Skeletal muscle satellite cell (primary cell): ENCODE measurements around the gene TIE1.
A peak's percentile ranks its signal among the peaks of the same experiment; 100 is the strongest.

Source experiments
- H3K27me3 ChIP-seq: 2 replicates; pipeline ENCODE4 v1.7.0; 2013; ENCODE audit warnings: low read length; ENCODE audit not compliant: control insufficient read depth, insufficient read depth
- H3K36me3 ChIP-seq: 2 replicates; pipeline ENCODE4 v1.7.0; 2013; ENCODE audit warnings: mild to moderate bottlenecking, control low read depth, low read length; ENCODE audit not compliant: insufficient read depth
- H3K4me1 ChIP-seq: 2 replicates; pipeline ENCODE4 v1.7.0; 2013; ENCODE audit warnings: low read length; ENCODE audit not compliant: control insufficient read depth, insufficient read depth
- H3K4me2 ChIP-seq: 2 replicates; pipeline ENCODE4 v1.7.0; 2013; ENCODE audit warnings: mild to moderate bottlenecking, low read length
- H3K4me3 ChIP-seq: 2 replicates; pipeline ENCODE4 v1.7.0; 2013; ENCODE audit warnings: low read length
- H3K9ac ChIP-seq: 2 replicates; pipeline ENCODE4 v1.7.0; 2013; ENCODE audit warnings: mild to moderate bottlenecking, low read depth, low read length, moderate library complexity
- H3K9me3 ChIP-seq: replicated peaks from 2 replicates; pipeline ENCODE4 v1.7.0; 2013; ENCODE audit warnings: mild to moderate bottlenecking, control low read depth, low read length

TIE1 gene

DNA sequence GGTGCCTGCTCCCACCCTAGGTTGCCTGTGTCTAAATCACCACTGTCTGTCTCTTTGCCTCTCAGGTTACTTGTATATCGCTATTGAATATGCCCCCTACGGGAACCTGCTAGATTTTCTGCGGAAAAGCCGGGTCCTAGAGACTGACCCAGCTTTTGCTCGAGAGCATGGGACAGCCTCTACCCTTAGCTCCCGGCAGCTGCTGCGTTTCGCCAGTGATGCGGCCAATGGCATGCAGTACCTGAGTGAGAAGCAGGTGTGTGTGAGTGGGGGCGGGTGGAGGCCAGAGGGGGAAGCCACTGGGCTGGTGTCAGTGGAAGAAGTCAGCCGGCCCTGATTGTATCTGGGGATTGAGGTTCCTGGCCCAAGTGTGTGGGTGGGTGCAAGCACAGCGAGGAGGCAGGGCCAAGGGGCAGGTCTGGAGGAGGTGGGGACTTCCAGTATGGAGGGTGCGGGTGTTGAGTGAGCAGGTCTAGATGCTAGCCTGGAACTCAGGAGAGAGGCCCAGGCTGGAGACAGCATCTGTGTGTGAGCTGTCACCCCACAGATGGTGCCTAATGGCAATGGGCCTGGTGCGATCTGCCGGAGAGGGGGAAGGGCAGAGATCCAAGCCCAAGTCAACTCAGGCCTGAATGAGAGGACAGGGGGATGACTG lies 17.2 kb downstream of the TIE1 start:
- no peak overlapping the region for H3K4me2 ChIP-seq
- no peak overlapping the region for H3K9ac ChIP-seq
- no peak overlapping the region for H3K4me3 ChIP-seq
- no peaks in the 10 kb centered on the region for H3K9me3 ChIP-seq
- no peaks in the 10 kb centered on the region for H3K36me3 ChIP-seq
- H3K27me3 ChIP-seq = no peaks in the 10 kb centered on the region
- H3K4me1 ChIP-seq = no peaks in the 10 kb centered on the region

DNA sequence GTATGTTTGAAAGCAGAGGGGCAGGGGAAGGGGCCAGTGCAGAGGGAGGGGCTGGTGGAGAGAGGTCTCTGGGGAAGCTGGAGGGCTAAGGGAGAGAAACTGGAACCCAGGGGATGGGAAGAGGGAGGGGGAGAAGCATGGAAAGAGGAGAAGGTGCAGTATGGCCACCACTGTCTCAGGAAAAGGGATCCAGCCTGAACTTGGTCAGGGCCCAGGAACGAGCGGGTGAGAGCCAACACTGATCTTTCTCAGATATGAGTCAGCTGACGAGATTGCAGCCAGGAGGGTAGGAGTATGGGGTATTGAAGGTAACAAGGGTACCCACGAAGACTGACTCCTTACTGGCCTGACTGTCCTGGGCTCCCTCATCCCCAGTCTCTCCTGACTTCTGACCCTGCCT lies 18.0 kb downstream of the TIE1 start:
- Histone ChIP-seq H3K9ac (no peak overlapping the region), H3K9me3 (no peaks in the 10 kb centered on the region), H3K4me3 (no peak overlapping the region), H3K4me1 (no peaks in the 10 kb centered on the region), H3K4me2 (no peak overlapping the region), H3K27me3 (no peaks in the 10 kb centered on the region), H3K36me3 (no peaks in the 10 kb centered on the region)

DNA sequence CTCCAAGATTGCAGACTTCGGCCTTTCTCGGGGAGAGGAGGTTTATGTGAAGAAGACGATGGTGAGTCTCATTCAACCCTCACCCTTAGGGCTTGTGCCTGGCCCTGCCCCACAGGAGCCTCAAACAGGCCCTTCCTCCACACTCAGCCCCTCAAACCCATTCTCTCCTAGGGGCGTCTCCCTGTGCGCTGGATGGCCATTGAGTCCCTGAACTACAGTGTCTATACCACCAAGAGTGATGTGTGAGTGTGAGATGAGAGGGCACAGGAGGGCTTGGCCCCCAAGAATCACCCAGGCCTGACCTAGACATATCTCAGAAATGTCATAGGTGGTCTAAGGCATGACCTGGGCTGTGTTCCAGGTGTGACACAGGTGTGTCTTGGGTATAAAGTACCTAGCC lies 18.5 kb downstream of the TIE1 start:
- Histone ChIP-seq H3K27me3 (no peaks in the 10 kb centered on the region), H3K4me1 (no peaks in the 10 kb centered on the region), H3K4me2 (no peak overlapping the region), H3K4me3 (no peak overlapping the region), H3K9ac (no peak overlapping the region), H3K9me3 (no peaks in the 10 kb centered on the region), H3K36me3 (no peaks in the 10 kb centered on the region)

DNA sequence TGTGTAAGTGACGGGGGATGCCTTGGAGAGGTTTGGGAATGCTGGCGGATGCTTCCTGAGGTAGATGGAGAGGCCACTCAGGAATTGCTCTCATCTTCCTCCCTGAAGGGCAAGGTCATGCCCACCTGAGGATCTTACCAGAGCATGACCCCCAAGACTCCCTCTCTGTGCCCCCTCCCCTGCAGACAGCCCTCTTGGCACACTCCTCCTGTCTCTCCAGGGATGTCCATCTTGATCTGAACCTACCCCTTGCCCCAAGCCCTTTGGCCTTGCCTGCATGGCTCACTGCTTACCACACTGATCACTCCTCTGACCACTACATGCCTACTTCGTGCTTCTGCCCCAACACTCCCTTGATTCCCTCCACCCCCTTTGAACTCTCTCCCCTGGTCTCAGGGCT lies 19.0 kb downstream of the TIE1 start:
- Histone ChIP-seq H3K9me3 (no peaks in the 10 kb centered on the region), H3K27me3 (no peaks in the 10 kb centered on the region), H3K36me3 (no peaks in the 10 kb centered on the region), H3K4me2 (no peak overlapping the region), H3K4me1 (no peaks in the 10 kb centered on the region), H3K4me3 (no peak overlapping the region), H3K9ac (no peak overlapping the region)

DNA sequence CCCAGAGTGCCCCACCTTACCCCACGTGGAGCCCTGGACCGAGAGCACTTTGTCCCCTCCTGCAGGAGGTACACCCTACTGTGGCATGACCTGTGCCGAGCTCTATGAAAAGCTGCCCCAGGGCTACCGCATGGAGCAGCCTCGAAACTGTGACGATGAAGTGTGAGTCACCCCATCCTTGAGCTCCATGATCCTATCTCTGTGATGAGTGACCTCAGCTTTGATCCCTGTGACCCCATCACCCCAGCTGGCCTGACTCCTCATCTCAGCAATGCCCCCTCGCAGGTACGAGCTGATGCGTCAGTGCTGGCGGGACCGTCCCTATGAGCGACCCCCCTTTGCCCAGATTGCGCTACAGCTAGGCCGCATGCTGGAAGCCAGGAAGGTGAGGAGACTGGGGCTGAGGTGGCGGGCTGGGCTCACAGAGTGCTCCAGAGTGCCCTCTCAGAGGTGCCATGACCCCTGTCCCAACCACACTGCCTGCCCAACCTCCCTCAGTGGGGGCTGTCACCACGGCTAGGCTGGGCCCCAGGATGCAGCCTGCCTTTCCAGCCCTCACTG lies 20.6 kb downstream of the TIE1 start:
- Histone ChIP-seq H3K4me3 (no peak overlapping the region), H3K4me1 (no peaks in the 10 kb centered on the region), H3K27me3 (no peaks in the 10 kb centered on the region), H3K9me3 (no peaks in the 10 kb centered on the region), H3K36me3 (no peaks in the 10 kb centered on the region), H3K9ac (no peak overlapping the region), H3K4me2 (no peak overlapping the region)

DNA sequence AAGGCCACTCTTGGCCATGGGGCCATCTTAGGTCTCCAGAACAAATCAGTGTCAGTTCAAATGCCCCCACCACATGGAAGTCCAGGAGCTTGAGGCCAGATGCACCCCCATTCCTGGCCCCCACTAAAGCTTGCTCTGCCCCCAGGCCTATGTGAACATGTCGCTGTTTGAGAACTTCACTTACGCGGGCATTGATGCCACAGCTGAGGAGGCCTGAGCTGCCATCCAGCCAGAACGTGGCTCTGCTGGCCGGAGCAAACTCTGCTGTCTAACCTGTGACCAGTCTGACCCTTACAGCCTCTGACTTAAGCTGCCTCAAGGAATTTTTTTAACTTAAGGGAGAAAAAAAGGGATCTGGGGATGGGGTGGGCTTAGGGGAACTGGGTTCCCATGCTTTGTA lies 21.7 kb downstream of the TIE1 start:
- Histone ChIP-seq H3K4me1 (no peaks in the 10 kb centered on the region), H3K4me2 (no peak overlapping the region), H3K27me3 (no peaks in the 10 kb centered on the region), H3K9ac (no peak overlapping the region), H3K9me3 (no peaks in the 10 kb centered on the region), H3K36me3 (no peaks in the 10 kb centered on the region), H3K4me3 (no peak overlapping the region)

DNA sequence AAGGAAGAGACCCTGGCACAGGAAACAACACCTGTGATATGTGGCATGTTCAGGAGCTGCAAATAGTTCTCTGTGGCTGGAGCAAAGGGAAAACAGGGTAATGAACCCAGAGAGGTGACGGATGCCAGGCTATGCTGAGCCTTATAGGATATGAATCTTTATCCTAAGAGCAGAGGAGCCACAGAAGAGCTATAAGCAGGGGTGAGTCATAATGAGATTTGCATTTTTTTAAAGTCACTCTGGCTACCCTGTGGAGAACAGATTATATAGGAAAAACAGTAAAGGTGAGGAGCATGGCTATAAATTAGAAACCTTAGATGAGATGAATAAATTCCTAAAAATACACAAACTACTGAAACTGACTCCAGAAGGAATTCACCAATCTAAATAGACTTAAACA lies 24.0 kb downstream of the TIE1 start:
- peaks cover 3% of the 10 kb centered on the region for H3K4me1 ChIP-seq
- no peak overlapping the region for H3K9ac ChIP-seq
- no peak overlapping the region for H3K4me3 ChIP-seq
- no peaks in the 10 kb centered on the region for H3K9me3 ChIP-seq
- H3K4me2 ChIP-seq = no peak overlapping the region
- H3K27me3 ChIP-seq = no peaks in the 10 kb centered on the region
- no peaks in the 10 kb centered on the region for H3K36me3 ChIP-seq

DNA sequence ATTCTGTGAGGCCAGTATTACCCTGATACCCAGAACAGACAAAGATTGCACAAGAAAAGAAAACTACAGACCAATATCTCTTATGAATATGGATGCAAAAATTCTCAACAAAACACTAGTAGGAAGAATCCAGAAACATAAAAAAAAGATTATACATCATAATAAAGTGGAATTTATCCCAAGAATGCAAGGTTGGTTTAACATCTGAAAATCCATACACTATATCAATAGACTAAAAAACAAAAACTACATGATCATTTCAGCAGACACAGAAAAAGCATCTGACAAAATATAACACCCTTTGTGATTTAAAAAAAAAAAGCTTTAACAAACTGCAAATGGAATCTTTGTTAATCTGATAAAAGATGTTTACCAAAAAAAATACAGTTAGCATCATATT lies 24.6 kb downstream of the TIE1 start:
- Histone ChIP-seq H3K36me3 (no peaks in the 10 kb centered on the region), H3K4me3 (no peak overlapping the region), H3K27me3 (no peaks in the 10 kb centered on the region), H3K4me2 (no peak overlapping the region), H3K9me3 (no peaks in the 10 kb centered on the region), H3K9ac (no peak overlapping the region), H3K4me1 (peaks cover 9% of the 10 kb centered on the region)

DNA sequence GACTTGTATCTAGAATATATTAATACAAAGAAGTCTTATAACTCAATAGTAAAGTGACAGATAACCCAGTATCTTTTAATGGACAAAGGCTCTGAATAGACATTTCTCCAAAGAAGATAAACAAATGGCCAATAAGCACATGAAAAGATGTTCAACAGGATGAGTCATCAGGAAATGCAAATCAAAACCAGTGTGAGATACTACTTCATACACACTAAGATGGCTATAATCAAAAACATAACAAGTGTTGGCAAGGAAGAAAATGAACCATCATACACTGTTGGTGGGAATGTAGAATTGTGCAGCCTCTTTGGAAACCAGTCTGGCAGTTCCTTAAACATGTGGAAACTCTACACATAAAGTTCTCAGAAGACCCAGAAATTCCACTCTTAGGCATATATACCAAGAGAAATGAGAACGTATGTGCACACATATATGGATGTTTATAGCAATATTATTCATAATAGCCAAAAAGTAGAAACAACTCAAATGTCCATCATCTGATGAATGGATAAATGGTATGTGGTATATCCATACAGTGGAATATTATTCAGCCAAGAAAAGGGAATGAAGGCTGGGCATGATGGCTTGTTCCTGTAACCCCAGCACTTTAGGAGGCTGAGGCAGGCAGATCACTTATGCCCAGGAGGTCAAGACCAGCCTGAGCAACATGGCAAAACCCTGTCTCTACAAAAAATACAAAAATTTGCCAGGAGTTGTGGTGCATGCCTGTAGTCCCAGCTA lies 26.9 kb downstream of the TIE1 start:
- H3K27me3 ChIP-seq = no peaks in the 10 kb centered on the region
- no peak overlapping the region for H3K9ac ChIP-seq
- H3K4me1 ChIP-seq = peaks cover 13% of the 10 kb centered on the region
- H3K4me3 ChIP-seq = no peak overlapping the region
- H3K9me3 ChIP-seq = no peaks in the 10 kb centered on the region
- no peak overlapping the region for H3K4me2 ChIP-seq
- no peaks in the 10 kb centered on the region for H3K36me3 ChIP-seq

DNA sequence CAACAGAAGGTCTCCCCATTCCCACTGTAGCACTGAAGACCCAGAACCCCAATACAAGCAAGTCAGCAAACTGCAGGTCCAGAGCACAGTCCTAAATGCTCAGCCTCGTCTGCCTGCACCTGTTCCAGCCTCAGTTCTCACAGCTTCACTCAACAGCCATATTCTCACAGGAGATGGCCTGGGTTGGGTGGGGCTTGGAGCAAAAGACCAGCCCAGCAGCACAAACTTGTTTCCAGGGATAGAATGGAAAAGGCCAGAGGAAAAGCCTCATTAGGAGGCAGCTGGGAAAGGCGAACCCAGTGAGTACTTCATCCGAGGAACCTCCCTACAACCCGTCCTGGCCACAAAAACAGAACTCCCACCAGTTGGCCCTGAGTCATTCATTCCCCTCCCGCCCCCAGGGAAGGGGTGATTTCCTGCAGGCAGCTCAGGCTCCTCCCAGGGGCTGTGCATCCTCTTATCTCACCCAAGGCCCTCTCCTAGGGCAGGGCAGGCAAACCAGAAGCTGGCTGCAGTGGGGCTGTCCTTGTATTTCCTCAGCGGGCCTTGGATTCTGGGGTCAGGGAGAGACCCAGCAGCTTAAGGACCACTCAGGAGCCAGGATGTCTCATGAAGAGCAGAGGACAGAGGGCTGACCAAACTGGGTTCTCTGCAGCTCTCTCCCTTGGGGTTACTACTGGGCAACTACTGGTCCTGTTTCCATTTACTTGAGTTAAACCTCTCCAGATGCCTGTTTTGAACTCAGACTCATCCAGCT lies 29.4 kb downstream of the TIE1 start:
- Histone ChIP-seq H3K9ac (no peak overlapping the region), H3K9me3 (no peaks in the 10 kb centered on the region), H3K27me3 (no peaks in the 10 kb centered on the region), H3K4me2 (peak overlapping the region; percentile 43), H3K4me3 (no peak overlapping the region), H3K4me1 (peaks cover 13% of the 10 kb centered on the region), H3K36me3 (no peaks in the 10 kb centered on the region)

DNA sequence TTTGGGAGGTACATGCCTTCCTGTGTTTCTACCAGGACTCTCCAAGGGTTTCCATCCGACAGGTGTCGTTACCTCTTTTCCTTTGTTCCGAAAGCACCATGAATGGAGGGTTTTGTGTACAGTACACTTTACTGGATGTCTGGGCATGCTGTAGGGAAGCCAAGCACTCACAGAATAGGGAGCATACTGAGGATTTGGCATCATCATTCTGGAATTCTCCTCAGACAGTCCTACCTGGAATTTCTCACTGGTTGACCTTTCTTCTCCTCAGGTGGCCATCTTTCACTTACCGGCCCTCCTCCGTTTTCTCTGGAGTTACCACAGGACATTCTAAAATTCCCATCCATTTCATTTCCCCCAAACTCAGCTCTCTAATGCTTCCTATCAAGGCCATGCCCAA lies 30.9 kb downstream of the TIE1 start:
- Histone ChIP-seq H3K9me3 (no peaks in the 10 kb centered on the region), H3K4me2 (no peak overlapping the region), H3K36me3 (no peaks in the 10 kb centered on the region), H3K27me3 (peaks cover 5% of the 10 kb centered on the region), H3K4me3 (no peak overlapping the region), H3K4me1 (peaks cover 13% of the 10 kb centered on the region), H3K9ac (no peak overlapping the region)
